Measurements from ENCODE around the gene TSEN34.
"Not testable (repeated sequence)": the region's sequence is repeated elsewhere in the genome, so short reads cannot be mapped to it uniquely, and the experiment has no call there.

TSEN34 gene

DNA sequence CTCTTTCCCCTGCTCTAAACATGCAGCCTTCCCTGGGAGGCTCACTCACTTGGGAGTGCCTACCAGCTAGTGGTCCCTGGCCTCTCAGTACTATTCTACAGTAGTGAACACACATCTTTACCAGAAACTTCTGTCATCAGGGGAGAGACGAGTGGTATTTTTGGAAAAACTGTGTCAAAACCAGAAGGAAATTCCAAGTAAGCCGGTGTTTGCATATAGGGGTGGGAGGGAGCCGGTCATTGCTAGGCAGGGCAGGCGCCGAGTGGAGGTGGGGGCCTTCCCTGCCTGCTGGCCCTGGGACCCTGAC lies 16.5 kb downstream of the TSEN34 start:
- DNase-seq = no peak

GRCh38 chr19:54207983-54208783 lies 17.1 kb downstream of the TSEN34 start:
- peak in 38 of 58 donors; percentile 9 to 83 (median 38) for DNase-seq

GRCh38 chr19:54208784-54209057 lies 17.6 kb downstream of the TSEN34 start:
- no peak for DNase-seq

- peak in 26 of 58 donors; percentile 15 to 81 (median 42) for DNase-seq
These were observed 18.1 kb downstream of the TSEN34 start for GRCh38 chr19:54209058-54209810.

GRCh38 chr19:54209811-54210494 lies 18.8 kb downstream of the TSEN34 start:
- peak in 51 of 58 donors; percentile 9 to 86 (median 58) for DNase-seq

GRCh38 chr19:54211235-54211634 lies 20.1 kb downstream of the TSEN34 start:
- DNase-seq = no peak

- not testable (repeated sequence) for DNase-seq
These were observed 23.1 kb downstream of the TSEN34 start for GRCh38 chr19:54214217-54214616.

- DNase-seq = not testable (repeated sequence)
These were observed 23.6 kb downstream of the TSEN34 start for GRCh38 chr19:54214734-54215133.

GRCh38 chr19:54216869-54217268 lies 25.8 kb downstream of the TSEN34 start:
- no peak for DNase-seq

- DNase-seq = not testable (repeated sequence)
These were observed 26.6 kb downstream of the TSEN34 start for GRCh38 chr19:54217517-54218247.

DNA sequence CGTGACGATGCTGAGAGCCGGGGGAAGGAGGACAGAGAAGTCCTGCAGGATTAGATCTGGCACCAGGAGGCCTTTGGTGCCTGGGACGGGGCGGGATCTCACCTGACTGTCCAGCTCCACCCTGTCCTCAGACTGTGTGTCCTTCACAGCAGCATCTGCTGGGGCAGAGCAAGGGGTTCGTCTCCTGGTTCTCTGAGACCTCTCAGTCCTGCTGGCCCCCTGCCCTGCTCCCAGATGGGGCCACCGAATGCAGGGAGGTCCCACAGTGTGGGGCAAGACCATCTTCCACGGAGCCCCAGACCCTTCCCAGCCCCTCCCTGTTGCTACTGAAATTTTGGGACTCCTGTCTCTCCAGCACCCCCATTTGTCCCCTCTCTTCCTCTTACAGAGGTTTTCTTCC lies 27.2 kb downstream of the TSEN34 start:
- no peak for DNase-seq

- DNase-seq = no peak
These were observed 28.0 kb downstream of the TSEN34 start for GRCh38 chr19:54218960-54219661.

- not testable (repeated sequence) for DNase-seq
These were observed 28.6 kb downstream of the TSEN34 start for GRCh38 chr19:54219702-54220101.

GRCh38 chr19:54221947-54222346 lies 30.8 kb downstream of the TSEN34 start:
- DNase-seq = not testable (repeated sequence)

GRCh38 chr19:54222474-54223276 lies 31.6 kb downstream of the TSEN34 start, which contains the start of gene LILRB3:
LILRB3 (minus strand) TSS chr19:54223007; CDS start chr19:54222976, 31 bp downstream.
- peak in 2 of 58 donors; percentile 6 to 12 for DNase-seq

GRCh38 chr19:54223277-54223936 lies 32.3 kb downstream of the TSEN34 start:
- not testable (repeated sequence) for DNase-seq

GRCh38 chr19:54223937-54224281 lies 32.8 kb downstream of the TSEN34 start:
- DNase-seq = not testable (repeated sequence)

- DNase-seq = not testable (repeated sequence)
These were observed 33.5 kb downstream of the TSEN34 start for GRCh38 chr19:54224619-54225018.

GRCh38 chr19:54229146-54229545 lies 38.0 kb downstream of the TSEN34 start:
- no peak for DNase-seq

Data from anterior cingulate cortex (tissue), 58 donors.